Stimulated activated CD8-positive, alpha-beta memory T cell treated with anti-CD3 and anti-CD28 coated beads, Interleukin-12 subunit alpha, Interleukin-12 subunit beta, amount 100 ng/mL, for 24 hours (primary cell): Measurements from ENCODE around the gene MAP2K7.
"Not testable (repeated sequence)": the region's sequence is repeated elsewhere in the genome, so short reads cannot be mapped to it uniquely, and the experiment has no call there.

Source experiments
- DNase-seq: peaks from one replicate; pipeline ENCODE4 v3.0.0-alpha.2; 2020; ENCODE audit errors: extremely low read depth

The MAP2K7 gene

DNA sequence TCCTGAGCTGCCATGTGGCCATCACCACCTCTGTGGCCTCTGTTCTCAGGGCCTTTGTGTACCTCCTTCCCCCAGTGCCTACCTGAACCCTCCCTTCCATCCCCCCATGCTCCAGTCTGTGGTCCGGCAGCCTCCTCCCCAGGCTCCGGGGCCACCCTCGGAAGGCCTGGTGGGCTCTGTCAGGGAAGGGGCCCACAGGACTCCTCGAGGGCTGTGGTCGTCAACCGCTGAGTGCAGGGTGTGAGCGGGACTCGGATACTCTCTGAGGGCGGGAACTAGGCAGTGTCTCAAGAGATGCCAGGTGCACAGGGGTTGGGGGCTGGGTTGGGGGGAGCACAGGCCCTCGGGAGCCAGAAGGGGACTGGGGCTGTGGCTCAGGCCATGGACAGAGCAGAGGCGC lies 3.9 kb downstream of the MAP2K7 start:
- no peak for DNase-seq

DNA sequence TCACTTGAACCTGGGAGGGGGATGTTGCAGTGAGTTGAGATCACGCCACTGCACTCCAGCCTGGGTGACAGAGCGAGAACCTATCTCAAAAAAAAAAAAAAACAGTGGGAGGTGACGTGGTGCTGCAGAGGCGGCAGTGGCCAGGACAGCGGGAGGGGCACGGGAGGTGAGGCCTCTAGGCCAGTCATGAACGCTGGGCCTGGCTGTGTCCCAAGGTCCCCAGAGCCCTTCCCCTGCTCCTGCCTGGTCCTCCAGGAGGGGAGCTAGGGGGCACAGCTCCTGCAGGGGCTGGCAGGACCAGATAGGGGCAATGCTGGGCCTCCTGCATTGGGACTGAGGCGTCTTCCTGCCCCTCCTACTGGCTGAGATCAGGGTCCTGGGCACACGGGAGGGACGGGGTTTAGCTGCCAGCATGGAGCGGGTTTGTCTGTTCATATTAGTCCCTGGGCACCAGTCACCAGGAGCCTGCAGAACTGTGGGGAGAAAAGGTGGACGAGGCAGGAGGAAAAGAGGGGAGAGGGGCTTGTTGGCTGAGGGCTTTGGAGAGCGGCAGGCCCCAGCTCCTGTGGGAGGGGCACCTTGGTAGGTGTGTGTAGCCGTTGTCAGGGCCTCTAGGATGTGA lies 4.5 kb downstream of the MAP2K7 start:
- no peak for DNase-seq

DNA sequence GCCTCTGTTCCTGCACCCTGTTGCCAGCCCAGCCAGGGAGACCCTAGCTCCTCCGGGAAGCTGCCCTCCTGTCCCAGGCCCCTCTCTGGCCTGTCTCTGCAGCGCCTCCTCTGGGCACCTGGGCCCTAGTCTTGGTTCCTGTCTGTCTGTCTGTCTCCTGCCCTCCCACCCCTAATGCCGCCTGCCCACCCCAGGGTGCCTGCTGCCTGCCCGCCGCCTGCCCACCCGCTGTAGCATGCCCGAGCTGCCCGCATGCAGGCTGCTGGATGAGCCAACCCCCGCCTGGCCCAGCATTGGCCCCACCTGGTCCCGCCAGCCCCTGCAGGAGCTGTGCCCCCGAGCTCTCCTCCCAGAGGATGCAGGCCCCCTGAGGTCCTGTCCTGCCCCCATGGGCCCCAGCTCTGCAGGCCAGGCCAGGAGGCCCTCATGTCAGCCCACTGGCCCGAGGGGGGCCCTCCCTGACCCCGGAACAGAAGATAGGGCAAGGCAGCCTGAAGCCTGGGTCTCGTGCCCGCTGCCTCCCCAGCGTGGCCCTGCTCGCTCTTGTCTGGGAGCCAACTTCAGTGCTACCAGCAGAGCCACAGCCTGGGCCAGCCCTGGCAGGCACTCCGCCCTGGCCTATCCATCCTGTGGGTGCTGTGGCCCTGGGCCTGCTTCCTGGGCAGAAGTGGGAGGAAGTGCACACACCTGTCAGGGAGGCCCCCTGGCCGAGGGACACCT lies 5.2 kb downstream of the MAP2K7 start:
- no peak for DNase-seq

DNA sequence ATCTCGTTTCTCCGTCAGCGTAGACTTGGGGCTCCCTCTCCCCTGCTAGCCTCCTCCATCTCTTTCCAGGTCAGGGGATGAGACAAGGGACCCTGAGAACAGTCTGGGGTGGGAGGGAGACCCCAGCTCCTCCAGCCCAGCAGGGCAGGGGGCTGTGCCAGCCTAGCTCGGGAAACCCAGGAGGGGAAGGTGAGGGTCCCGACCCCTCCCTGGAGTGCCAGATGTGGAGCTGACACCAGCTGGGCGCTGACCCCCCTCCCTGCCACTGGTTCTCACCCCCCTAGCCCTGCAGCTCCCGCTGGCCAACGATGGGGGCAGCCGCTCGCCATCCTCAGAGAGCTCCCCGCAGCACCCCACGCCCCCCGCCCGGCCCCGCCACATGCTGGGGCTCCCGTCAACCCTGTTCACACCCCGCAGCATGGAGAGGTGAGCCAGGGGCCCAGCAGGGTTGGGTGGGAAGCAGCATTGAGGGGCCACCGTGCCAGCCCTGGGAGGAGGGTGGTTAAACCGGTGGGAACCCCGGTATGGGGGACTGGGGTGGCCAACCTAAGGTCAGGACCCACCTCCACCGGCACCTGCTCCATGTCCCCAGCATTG lies 5.9 kb downstream of the MAP2K7 start:
- DNase-seq: no peak

DNA sequence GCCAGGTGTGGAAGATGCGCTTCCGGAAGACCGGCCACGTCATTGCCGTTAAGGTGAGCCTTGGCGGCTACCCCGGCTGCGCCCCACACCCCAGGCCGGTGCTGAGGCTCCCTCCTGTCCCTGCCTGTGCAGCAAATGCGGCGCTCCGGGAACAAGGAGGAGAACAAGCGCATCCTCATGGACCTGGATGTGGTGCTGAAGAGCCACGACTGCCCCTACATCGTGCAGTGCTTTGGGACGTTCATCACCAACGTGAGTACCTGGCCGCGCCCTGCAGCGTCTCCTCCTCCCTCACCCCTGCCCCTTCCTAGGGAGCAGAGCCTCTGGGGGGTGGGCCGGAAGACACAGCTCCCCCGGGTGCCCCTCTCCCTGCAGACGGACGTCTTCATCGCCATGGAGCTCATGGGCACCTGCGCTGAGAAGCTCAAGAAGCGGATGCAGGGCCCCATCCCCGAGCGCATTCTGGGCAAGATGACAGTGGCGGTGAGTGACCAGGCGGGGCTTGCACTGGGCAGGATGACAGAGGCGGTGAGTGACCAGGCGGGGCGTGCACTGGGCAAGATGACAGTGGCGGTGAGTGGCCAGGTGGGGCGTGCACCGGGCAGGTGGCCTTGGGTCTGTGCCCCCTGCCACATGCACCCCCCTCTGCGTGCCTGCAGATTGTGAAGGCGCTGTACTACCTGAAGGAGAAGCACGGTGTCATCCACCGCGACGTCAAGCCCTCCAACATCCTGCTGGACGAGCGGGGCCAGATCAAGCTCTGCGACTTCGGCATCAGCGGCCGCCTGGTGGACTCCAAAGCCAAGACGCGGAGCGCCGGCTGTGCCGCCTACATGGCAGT lies 6.9 kb downstream of the MAP2K7 start:
- no peak for DNase-seq

DNA sequence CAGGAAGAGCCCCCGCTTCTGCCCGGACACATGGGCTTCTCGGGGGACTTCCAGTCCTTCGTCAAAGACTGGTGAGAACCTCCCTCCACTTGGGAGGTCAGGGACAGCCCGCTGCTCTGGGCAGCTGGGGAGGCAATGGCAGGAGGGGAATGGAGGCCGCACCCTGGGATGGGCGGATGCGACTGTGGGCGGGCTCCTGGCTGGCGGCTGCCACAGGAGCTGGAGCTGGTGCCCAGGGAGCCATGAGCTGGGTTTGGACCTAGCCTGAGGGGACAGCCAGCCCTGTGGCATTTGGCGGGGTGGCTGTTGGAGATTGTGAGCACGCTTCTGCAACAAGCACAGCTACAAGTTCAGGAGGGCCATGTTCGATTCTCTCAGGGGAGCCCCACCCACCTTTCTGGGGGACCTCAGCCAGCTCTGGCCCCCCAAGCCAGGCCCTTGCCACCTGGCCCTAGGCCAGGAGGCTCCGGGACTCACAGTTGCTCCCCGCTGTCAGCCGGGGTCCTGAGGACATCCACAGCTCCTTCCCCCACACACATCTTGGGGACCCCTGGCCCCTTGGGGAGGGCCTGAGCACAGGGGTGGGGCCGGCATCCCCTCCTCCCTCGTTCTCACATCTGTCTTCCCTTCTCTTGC lies 7.9 kb downstream of the MAP2K7 start:
- no peak for DNase-seq

DNA sequence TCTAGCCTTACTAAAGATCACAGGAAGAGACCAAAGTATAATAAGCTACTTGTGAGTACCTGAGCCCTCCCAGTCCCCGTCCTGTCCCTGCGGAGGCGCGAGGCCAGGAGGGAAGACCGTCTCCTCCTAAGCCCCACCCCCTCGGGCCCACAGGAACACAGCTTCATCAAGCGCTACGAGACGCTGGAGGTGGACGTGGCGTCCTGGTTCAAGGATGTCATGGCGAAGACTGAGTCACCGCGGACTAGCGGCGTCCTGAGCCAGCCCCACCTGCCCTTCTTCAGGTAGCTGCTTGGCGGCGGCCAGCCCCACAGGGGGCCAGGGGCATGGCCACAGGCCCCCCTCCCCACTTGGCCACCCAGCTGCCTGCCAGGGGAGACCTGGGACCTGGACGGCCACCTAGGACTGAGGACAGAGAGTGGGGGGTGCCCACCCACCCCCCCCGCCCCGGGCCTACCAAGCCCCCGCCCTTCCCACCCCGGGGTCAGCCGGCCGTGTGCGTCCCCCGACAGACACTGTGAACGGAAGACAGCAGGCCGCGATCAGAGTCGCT lies 8.5 kb downstream of the MAP2K7 start:
- no peak for DNase-seq

DNA sequence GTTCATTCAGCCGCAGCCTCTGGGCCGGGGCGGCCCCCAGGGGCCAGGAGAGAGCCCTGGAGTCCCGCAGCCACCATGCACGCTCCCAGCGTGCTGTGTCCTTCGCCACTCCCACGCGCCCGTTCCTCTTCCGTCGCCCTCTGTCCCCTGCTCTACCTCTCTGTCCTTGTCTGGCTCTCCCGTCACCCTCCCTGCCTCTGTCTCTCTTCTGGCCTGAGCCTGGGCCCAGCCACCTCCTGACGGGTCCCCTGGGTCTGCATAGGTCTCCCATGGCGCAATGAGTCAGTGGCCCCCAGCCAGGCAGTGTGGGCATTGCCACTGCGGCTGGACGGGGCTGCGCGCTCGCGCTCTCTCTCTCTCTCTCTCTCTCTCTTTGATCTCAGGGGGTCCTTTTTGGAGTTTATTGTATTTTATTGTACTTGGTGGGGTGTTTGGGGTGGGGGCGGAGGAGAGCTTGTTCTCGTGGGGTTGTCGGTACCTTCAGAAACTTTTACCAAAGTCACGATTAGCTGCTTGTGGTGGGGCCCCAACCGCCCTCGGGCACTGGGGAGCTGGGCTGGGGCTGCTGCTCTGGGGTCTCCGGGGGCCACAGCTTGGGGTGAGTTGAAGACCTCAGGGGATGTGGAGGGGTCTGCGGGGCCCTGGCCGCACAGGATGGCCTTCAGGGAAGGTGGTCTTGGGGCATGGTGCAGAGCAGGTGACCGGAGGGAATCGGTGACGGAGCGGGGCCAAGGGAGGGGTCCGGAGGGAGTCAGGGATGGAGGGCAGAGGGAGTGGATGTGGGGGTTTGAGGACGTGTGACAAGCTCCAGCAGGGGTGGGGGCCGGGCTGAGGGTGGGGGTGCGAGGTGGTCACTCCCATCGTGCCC lies 9.3 kb downstream of the MAP2K7 start:
- no peak for DNase-seq

DNA sequence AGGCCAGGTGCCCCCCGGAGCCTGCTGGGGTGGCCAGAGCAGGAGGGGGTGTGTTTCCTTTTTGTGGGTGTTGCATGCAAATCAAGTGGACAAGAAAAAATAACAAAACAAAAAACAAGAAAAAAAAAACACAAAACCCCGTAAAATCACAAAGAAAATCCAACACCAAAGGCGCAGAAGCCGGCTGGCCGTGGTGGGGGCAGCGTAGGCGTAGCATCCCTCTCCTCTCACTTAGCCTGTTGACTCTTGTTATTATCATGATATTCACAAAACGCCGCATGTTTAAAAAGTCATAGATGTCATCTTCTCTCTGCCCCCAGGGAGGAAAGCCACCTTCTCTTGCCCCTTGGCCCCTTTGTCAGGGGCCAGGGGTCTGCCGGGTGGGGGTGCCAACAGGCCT lies 10.0 kb downstream of the MAP2K7 start:
- DNase-seq: no peak

DNA sequence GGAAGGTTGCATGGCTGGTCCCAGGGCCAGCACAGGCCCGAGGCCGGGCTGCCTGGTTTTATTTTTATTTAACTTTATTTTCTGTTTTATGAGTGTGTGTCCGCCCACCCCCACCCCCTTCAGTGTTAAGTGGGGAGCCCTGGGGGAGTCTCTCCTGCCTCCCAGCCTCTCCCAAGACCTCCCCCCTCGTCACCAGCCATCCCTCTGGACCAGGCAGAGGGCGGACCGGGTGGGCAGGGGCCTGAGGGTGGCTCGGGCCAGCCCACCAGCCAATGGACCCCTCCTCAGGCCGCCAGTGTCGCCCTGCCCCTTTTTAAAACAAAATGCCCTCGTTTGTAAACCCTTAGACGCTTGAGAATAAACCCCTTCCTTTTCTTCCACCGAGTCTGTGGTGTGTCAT lies 10.4 kb downstream of the MAP2K7 start:
- DNase-seq: no peak

DNA sequence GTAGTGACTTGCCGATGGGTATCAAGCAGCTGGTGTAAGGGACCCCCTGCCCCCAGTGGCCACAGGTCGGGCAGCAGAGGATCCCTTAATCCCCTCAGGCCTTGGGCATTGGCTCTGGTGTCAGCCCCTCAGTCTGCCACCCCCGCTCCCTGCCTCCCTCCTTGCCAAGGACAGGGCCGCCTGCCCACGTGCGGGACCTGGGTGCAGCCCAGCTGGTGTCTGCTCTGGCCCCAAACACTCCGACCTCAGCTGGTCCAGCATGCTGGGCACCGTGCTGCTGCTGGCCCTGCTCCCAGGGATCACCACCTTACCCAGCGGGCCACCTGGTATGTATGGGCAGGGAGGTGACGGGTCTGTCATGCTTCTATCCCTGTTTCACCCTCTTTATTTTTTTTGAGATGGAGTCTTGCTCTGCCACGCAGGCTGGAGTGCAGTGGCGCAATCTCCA lies 10.9 kb downstream of the MAP2K7 start, which contains the start of gene TGFBR3L:
Gene TGFBR3L (plus strand): TSS at position 233 of the 448 bp plus-strand sequence.
- no peak for DNase-seq

DNA sequence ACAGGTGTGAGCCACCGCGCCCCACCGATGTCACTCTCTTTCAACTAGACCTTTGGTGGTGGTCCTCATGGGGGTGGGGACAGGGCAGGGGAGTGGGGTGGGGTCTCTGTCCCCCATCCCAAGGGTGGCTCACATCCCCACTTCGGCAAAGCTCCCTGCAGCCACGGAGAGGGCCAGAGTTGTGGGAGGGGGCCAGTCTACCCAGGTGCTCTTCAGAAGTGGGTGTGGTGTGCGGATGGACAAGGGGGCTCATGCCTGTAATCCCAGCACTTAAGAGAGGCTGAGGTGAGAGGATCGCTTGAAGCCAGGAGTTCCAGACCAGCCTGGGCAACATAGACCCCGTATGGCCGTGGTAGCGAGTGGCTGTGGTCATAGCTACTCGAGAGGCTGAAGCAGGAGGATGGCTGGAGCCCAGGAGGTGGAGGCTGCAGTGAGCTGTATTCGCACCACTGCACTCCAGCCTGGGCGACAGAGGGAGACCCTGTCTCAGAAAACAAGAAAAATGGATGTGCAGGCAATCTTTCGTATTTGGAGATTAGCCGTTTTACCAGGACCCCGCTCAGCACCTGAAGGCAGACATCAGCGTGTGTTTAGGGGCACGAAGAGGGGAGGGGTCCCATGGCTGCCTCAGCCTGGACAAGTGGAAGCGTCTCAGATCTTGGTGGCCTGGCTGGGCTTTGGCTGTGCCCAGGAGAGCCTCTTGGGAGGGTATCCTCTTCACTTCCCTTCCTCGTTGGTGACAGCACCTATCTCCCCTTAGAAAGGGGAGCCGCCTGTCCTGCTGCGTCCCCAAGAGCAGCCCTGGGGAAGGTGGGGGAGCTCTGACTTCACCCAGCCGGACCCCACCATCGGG lies 11.8 kb downstream of the MAP2K7 start:
- no peak for DNase-seq

DNA sequence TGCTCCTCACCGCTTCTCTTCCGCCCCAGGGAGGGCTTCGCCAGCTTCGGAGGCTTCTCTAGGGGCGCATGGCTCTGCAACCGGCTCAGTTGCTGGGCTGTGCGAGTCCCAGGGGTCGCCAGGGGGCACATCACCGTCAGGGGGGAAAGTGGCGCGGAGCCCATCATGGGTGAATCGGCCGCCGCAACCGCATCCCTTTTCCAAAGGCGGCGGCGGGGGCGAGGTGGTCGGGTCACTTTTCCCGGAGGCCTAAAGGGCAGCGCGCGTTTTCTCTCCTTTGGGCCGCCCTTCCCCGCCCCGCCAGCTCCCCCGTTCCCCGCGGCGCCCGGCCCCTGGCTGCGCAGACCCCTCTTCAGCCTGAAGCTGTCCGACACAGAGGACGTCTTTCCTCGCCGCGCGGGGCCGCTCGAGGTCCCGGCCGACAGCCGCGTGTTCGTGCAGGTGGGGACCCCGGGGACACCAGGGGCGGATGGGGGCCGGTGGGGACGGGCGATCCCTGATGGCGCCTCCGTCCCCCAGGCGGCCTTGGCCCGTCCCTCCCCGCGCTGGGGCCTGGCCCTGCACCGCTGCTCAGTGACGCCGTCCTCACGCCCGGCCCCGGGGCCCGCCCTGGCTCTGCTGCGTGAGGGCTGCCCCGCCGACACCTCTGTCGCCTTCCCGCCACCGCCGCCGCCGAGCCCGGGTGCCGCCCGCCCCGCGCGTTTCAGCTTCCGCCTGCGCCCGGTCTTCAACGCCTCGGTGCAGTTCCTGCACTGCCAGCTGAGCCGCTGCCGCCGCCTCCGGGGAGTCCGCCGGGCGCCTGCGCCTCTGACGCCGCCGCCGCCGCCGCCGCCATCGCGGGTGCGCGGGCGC lies 12.7 kb downstream of the MAP2K7 start:
- no peak for DNase-seq

DNA sequence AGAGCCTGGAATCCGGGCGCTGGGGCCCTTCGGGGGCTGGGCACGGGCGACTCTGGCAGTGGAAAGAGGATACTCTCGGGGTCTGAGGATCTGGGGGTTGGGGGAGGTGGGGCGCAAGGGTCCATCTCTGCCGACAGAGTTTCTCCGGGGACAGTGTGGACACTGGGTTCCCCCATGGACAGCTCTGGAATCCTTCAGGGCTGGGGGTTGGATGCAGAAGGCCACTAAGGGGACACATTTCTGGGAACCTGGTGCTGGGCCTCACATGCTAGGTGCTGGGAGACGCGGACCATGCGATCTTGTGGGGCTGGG lies 13.2 kb downstream of the MAP2K7 start:
- DNase-seq: no peak

DNA sequence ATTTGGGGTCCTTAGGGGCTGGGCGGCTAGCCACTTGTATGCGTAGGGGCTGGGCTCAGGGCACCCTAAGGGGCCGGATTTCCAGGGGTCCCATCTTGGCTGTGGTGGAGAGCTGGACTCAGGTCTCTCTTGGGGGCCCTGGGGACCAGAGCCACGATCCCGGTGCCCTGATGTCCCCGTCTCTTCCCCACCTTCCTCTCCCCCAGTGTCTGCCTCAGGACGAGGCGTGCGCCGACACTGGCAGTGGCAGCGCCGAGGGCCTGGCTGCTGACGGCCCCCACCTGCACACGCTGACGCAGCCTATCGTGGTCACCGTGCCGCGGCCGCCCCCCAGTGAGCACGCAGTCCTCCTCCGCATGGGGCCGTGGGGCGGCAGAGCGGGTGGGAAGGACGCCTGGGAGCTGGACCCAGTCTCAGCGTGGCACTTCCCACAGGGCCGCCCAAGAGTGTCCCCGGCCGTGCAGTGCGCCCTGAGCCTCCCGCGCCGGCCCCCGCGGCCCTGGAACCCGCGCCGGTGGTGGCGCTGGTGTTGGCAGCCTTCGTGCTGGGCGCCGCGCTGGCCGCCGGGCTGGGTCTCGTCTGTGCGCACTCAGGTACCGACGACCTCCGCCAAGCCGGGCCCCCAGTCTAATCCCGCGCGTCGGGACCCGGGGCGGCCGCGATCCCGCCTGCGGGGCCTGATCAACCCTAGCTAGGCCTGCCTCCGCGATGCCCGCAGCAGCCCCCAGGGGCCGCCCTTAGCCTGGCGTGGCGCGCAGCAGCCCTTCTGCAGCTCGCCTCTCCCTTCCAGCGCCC lies 13.8 kb downstream of the MAP2K7 start:
- no peak for DNase-seq

DNA sequence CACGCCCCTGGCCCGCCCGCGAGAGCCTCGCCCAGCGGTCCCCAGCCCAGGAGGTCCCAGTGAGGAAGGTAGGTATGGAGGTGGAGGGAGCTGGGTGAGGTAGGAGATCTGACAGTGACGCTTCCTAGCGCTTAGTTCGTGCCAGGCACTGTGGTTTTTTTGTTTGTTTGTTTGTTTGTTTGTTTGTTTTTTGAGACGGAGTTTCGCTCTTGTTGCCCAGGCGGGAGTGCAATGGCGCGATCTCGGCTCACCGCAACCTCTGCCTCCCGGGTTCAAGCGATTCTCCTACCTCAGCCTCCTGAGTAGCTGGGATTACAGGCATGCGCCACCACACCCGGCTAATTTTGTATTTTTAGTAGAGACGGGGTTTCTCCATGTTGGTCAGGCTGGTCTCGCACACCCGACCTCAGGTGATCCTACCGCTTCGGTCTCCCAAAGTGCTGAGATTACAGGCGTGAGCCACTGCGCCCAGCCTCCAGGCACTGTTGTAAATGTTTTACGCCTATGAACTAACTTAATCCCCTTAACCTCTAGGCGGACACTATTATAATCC lies 14.5 kb downstream of the MAP2K7 start:
- DNase-seq: not testable (repeated sequence)

DNA sequence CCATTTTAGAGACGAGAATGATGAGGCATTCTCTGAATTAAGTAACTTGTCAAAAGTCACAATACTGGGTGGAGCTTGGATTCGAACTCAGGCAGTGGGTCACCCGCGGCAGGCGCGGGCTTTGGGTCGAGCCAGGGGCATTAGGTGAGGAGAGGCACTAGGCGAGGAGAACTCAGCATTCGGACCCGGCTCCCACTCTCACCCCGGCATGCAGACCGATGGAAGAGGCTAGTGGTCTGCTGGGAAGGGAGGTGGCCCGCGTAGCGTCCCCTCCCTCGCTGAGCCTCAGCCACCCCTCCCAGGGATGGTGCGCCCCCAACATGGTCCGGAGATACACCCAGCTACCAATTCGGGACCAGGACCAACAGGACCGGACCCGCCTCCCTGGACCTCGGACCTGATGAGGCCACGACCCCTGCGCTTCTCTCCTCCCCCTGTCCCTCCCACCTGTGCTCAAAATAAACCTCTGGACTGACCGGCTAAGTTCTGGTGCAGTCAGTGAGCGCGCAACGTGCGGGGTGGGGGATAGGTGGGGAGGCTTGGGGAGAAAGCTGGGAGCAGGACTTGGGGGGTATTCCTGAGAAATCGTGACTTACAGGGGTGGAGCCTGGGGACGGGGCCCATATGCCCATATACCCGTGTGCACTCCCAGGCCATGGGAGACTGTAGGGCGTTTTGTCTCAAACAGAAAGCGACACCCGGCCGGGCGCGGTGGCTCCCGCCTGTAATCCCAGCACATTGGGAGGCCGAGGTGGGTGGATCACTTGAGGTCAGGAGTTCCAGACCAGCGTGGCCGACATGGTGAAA lies 15.1 kb downstream of the MAP2K7 start:
- DNase-seq: no peak
